Endothelial cell of umbilical vein (primary cell): ENCODE data around the gene MELTF.
"Not testable (repeated sequence)": the region's sequence is repeated elsewhere in the genome, so short reads cannot be mapped to it uniquely, and the experiment has no call there.

Source experiments
- EZH2 ChIP-seq: IDR thresholded peaks from 2 replicates; pipeline ENCODE4 v1.6.1; 2012; ENCODE audit warnings: borderline replicate concordance, low read depth, mild to moderate bottlenecking, moderate library complexity, low read length, inconsistent platforms; ENCODE audit not compliant: severe bottlenecking
- FOS ChIP-seq: IDR thresholded peaks from 2 replicates; pipeline ENCODE4 v1.6.1; 2011; ENCODE audit warnings: mild to moderate bottlenecking, low read length, moderate library complexity, borderline replicate concordance; ENCODE audit not compliant: insufficient read depth
- JUN ChIP-seq: IDR thresholded peaks from 2 replicates; pipeline ENCODE4 v1.6.1; 2011; ENCODE audit warnings: borderline replicate concordance, low read depth; ENCODE audit not compliant: insufficient read length, insufficient read depth
- POLR2A ChIP-seq: IDR thresholded peaks from 2 replicates; pipeline ENCODE4 v1.6.1; 2012; ENCODE audit warnings: low read depth, mild to moderate bottlenecking, control low read depth, low read length
- POLR2AphosphoS5 ChIP-seq: IDR thresholded peaks from 2 replicates; pipeline ENCODE4 v1.6.1; 2012; ENCODE audit warnings: low read depth, mild to moderate bottlenecking, control low read depth, low read length, moderate library complexity; ENCODE audit not compliant: insufficient read depth
- TF ChIP-seq, protein P1 (sequence below), 2 donors: IDR thresholded peaks; 1 replicate in 1 of 2; 2 replicates in 1 of 2; pipeline ENCODE4 v1.5.1; 2011; ENCODE audit warnings: low read length in 2 of 2, mild to moderate bottlenecking in 2 of 2, moderate library complexity in 2 of 2, control low read depth in 1 of 2, inconsistent platforms in 1 of 2, low read depth in 1 of 2; ENCODE audit not compliant: insufficient read depth in 1 of 2; ENCODE audit errors: extremely low read depth in 1 of 2

DNA sequence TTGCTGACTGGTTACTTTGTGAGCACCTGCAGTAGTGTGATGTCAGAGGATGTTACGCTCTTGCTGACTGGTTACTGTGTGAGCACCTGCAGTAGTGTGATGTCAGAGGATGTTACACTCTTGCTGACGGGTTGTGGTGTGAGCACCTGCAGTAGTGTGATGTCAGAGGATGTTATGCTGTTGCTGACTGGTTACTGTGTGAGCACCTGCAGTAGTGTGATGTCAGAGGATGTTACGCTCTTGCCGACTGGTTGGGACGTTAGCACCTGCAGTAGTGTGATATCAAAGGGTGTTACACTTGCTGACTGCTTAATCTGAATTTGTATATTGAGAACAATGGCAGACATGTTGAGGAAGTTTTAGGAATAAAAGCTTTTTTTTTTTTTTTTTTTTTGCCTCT, 5.2 kb upstream of the MELTF start:
- not testable (repeated sequence) for TF ChIP-seq EZH2, POLR2A, FOS, POLR2AphosphoS5, JUN
- TF ChIP-seq, protein P1, sequence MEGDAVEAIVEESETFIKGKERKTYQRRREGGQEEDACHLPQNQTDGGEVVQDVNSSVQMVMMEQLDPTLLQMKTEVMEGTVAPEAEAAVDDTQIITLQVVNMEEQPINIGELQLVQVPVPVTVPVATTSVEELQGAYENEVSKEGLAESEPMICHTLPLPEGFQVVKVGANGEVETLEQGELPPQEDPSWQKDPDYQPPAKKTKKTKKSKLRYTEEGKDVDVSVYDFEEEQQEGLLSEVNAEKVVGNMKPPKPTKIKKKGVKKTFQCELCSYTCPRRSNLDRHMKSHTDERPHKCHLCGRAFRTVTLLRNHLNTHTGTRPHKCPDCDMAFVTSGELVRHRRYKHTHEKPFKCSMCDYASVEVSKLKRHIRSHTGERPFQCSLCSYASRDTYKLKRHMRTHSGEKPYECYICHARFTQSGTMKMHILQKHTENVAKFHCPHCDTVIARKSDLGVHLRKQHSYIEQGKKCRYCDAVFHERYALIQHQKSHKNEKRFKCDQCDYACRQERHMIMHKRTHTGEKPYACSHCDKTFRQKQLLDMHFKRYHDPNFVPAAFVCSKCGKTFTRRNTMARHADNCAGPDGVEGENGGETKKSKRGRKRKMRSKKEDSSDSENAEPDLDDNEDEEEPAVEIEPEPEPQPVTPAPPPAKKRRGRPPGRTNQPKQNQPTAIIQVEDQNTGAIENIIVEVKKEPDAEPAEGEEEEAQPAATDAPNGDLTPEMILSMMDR (IDR thresholded peaks at IDR 0.05; ENCODE audit: extremely low read depth in 1 of 2, insufficient read depth in 1 of 2, low read depth in 1 of 2, low read length in 2 of 2) = not testable (repeated sequence)
